HL-60 (cell line): ENCODE results near the gene DIDO1.

ENCODE experiments used
- GABPA ChIP-seq: IDR thresholded peaks from 2 replicates; pipeline ENCODE4 v1.6.1; 2012; ENCODE audit warnings: low read depth
- SPI1 ChIP-seq: IDR thresholded peaks from 2 replicates; pipeline ENCODE4 v1.6.1; 2012; ENCODE audit warnings: low read depth, mild to moderate bottlenecking, borderline replicate concordance
- TF ChIP-seq, protein P1 (sequence below): IDR thresholded peaks from one replicate; pipeline ENCODE4 v1.5.1; 2011; ENCODE audit warnings: low read length, control low read depth, inconsistent platforms; ENCODE audit not compliant: insufficient read depth

DNA sequence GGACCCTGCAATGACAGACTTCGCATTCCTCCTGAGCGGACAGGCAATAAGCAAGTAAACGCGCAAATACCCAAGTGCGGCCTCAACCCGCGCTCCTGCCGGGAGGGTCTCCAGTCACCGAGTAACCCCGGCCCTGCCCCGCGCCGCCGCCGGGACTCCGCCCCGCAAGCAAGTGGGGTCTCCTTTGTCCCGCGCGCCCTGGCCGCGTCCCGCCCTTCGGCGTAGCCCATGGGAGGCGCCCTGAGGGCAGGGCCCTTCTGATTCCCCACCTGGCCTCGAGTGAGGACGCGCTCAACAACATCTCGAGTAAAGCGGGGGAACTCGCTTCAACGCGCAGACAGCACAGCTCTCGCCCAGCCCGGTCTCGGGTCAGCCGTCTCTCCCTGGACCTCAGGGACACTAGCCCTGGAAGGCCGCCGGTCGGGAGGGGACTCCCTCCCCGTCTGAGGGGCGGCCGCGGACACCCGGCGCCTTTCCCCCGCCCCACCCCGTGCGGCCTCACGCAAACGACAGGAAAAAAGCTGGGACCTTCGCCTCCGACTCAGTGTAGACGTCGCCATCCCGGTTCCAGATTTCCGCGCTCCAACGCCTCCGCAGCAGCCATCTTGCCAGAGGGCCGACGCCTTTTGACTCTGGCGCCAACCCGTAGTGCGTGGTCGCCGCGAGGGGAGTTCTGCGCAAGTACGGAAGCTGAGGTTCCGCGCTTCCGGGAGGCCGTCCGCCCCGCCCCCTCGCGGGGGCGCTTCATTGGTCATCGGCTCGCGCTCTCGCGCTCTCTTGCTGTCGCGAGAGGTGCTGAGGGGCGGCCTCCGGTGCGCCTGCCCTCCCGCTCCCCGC is 11.2 kb upstream of the DIDO1 start:
- TF ChIP-seq, protein P1, sequence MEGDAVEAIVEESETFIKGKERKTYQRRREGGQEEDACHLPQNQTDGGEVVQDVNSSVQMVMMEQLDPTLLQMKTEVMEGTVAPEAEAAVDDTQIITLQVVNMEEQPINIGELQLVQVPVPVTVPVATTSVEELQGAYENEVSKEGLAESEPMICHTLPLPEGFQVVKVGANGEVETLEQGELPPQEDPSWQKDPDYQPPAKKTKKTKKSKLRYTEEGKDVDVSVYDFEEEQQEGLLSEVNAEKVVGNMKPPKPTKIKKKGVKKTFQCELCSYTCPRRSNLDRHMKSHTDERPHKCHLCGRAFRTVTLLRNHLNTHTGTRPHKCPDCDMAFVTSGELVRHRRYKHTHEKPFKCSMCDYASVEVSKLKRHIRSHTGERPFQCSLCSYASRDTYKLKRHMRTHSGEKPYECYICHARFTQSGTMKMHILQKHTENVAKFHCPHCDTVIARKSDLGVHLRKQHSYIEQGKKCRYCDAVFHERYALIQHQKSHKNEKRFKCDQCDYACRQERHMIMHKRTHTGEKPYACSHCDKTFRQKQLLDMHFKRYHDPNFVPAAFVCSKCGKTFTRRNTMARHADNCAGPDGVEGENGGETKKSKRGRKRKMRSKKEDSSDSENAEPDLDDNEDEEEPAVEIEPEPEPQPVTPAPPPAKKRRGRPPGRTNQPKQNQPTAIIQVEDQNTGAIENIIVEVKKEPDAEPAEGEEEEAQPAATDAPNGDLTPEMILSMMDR: no peak
- TF ChIP-seq SPI1 (no peak), GABPA (peak; percentile 72)
